ENCODE results near the gene GRM8.

- TF ChIP-seq CTCF (IDR thresholded peaks at IDR 0.05; ENCODE audit: insufficient read depth, low read depth, low read length) (no peak), EZH2 (IDR thresholded peaks at IDR 0.05; ENCODE audit: insufficient read depth, low read length) (no peak)
Observed at GRCh38 chr7:127154958-127155357, 97.8 kb downstream of the GRM8 start.

Data from astrocyte (in vitro differentiated cells and primary cell).